ENCODE results near the gene ITPR1. TPM values are rescaled to one million over a fixed set of nuclear protein-coding genes. Genes with fewer than 3 reads are reported as not detected.

The ITPR1 gene
- total and polyA plus RNA-seq, 8 donors, result 34.8 to 57.3 (median 42.0) TPM

- Histone ChIP-seq H3K4me3 (no peak overlapping the region), H3K36me3 (no peaks in the 10 kb centered on the region), H3K4me1 (peaks cover 14 to 27% of the 10 kb centered on the region in 2 donors), H3K27me3 (no peaks in the 10 kb centered on the region), H3K9me3 (no peaks in the 10 kb centered on the region), H3K27ac (no peak overlapping the region)
- peak; percentile 46 for ATAC-seq
- no peak for TF ChIP-seq CTCF (IDR thresholded peaks at IDR 0.05)
- no peak for DNase-seq
- intact Hi-C loops (cut with DNase I), result no loop called here
Observed at GRCh38 chr3:4734454-4734853, 241.3 kb downstream of the ITPR1 start.

- Histone ChIP-seq H3K36me3 (no peaks in the 10 kb centered on the region), H3K9me3 (no peaks in the 10 kb centered on the region), H3K4me3 (no peak overlapping the region), H3K4me1 (peaks cover 14 to 33% of the 10 kb centered on the region in 2 donors), H3K27ac (no peak overlapping the region), H3K27me3 (no peaks in the 10 kb centered on the region)
- no peak for TF ChIP-seq CTCF (IDR thresholded peaks at IDR 0.05)
- no peak for DNase-seq
- intact Hi-C loops (cut with DNase I), result no loop called here
- ATAC-seq, result no peak
Observed at GRCh38 chr3:4735243-4735642, 242.1 kb downstream of the ITPR1 start.

GRCh38 chr3:4736284-4736861 lies 243.2 kb downstream of the ITPR1 start:
- Histone ChIP-seq H3K9me3 (no peaks in the 10 kb centered on the region), H3K4me3 (no peak overlapping the region), H3K27me3 (no peaks in the 10 kb centered on the region), H3K36me3 (no peaks in the 10 kb centered on the region), H3K27ac (peak overlapping the region; percentile 33 to 51), H3K4me1 (peaks cover 18 to 45% of the 10 kb centered on the region in 2 donors)
- TF ChIP-seq CTCF (IDR thresholded peaks at IDR 0.05), result no peak
- peak; percentile 79 for ATAC-seq
- DNase-seq, result peak in 3 of 4 donors; percentile 76 to 84 (median 77)
- intact Hi-C loops (cut with DNase I), result no loop called here

GRCh38 chr3:4738737-4739274 lies 245.7 kb downstream of the ITPR1 start:
- Histone ChIP-seq H3K27me3 (no peaks in the 10 kb centered on the region), H3K4me1 (peaks cover 29 to 65% of the 10 kb centered on the region in 2 donors), H3K9me3 (no peaks in the 10 kb centered on the region), H3K27ac (peak overlapping the region in 1 of 2 donors; percentile 79), H3K4me3 (no peak overlapping the region), H3K36me3 (no peaks in the 10 kb centered on the region)
- ATAC-seq (no peak), DNase-seq (no peak)
- intact Hi-C loops (cut with DNase I), result no loop called here
- no peak for TF ChIP-seq CTCF (IDR thresholded peaks at IDR 0.05)

GRCh38 chr3:4739289-4740236 lies 246.4 kb downstream of the ITPR1 start:
- intact Hi-C loops (cut with DNase I), result no loop called here
- Histone ChIP-seq H3K27ac (peak overlapping the region; percentile 79 to 84), H3K4me3 (no peak overlapping the region), H3K36me3 (no peaks in the 10 kb centered on the region), H3K9me3 (no peaks in the 10 kb centered on the region), H3K4me1 (peaks cover 29 to 64% of the 10 kb centered on the region in 2 donors), H3K27me3 (no peaks in the 10 kb centered on the region)
- DNase-seq, result no peak
- ATAC-seq, result no peak
- no peak for TF ChIP-seq CTCF (IDR thresholded peaks at IDR 0.05)

Measured in left lung (tissue), 10 donors.